ENCODE measurements around the gene TNRC6C. TPM values are rescaled to one million over a fixed set of nuclear protein-coding genes. Genes with fewer than 3 reads are reported as not detected.

TNRC6C gene
- total and polyA plus RNA-seq, 2 of the 13 experiments (the other 11 are each of a cell fraction or from before 2014, with no cell fraction given) = 0.66 to 4.9 TPM

GRCh38 chr17:78140169-78141051, 181.9 kb downstream of the TNRC6C start (continued):
- peak; percentile 50; the same call in 1 of the 2 replicates for TF ChIP-seq DR1 (CRISPR knock-in tag; IDR thresholded peaks at IDR 0.05)
- no peak for TF ChIP-seq ZNF12 (CRISPR knock-in tag; IDR thresholded peaks at IDR 0.05)
- peak; percentile 24 for TF ChIP-seq MED8 (CRISPR knock-in tag; IDR thresholded peaks at IDR 0.05; ENCODE audit: insufficient replicate concordance)
- TF ChIP-seq ZNF335 (CRISPR knock-in tag; IDR thresholded peaks at IDR 0.05) = peak; percentile 14; the same call in 1 of the 2 replicates
- no peak for TF ChIP-seq PCBP2 (optimal IDR thresholded peaks at IDR 0.05; ENCODE audit: low read depth, low read length, poor library complexity, severe bottlenecking)
- TF ChIP-seq CSRNP2 (CRISPR knock-in tag; conservative IDR thresholded peaks at IDR 0.05; ENCODE audit: low read depth) = no peak
- TF ChIP-seq CREM (IDR thresholded peaks at IDR 0.05) = peak; percentile 20; the same call in 1 of the 2 replicates
- TF ChIP-seq CREM (CRISPR knock-in tag; IDR thresholded peaks at IDR 0.05) = no peak
- TF ChIP-seq ZNF543 (CRISPR knock-in tag; IDR thresholded peaks at IDR 0.05) = no peak
- TF ChIP-seq GPBP1L1 (CRISPR knock-in tag; IDR thresholded peaks at IDR 0.05) = no peak
- no peak; the same call in 1 of the 2 replicates for TF ChIP-seq ZNF772 (CRISPR knock-in tag; IDR thresholded peaks at IDR 0.05)
- TF ChIP-seq RBM22 (optimal IDR thresholded peaks at IDR 0.05; ENCODE audit: low read length) = no peak
- TF ChIP-seq PBX3 (CRISPR knock-in tag; IDR thresholded peaks at IDR 0.05; ENCODE audit: borderline replicate concordance) = no peak
- no peak for TF ChIP-seq ZBTB3 (CRISPR knock-in tag; IDR thresholded peaks at IDR 0.05; ENCODE audit: borderline replicate concordance, low read depth)
- 0 out of 2 replicates have a peak, but pooled peaks have one; percentile 46 for TF ChIP-seq MAZ (IDR thresholded peaks at IDR 0.05; ENCODE audit: borderline replicate concordance, low read depth, low read length)
- TF ChIP-seq MAZ (CRISPR knock-in tag; IDR thresholded peaks at IDR 0.05; ENCODE audit: low read depth) = no peak
- no peak; the same call in 1 of the 2 replicates for TF ChIP-seq ZNF280B (CRISPR knock-in tag; IDR thresholded peaks at IDR 0.05; ENCODE audit: borderline replicate concordance)
- no peak; the same call in 1 of the 2 replicates for TF ChIP-seq ZNF788 (CRISPR knock-in tag; IDR thresholded peaks at IDR 0.05; ENCODE audit: borderline replicate concordance)
- TF ChIP-seq NR3C1 (CRISPR knock-in tag; IDR thresholded peaks at IDR 0.05) = no peak
- no peak for TF ChIP-seq ZNF780A (CRISPR knock-in tag; IDR thresholded peaks at IDR 0.05)
